Tibial artery (tissue), 4 donors: Measurements from ENCODE around the gene CNN2.

Experiments
- DNase-seq, 2 donors: peaks; one replicate each; pipeline ENCODE4 v3.0.0-alpha.2; 2019
- H3K27ac ChIP-seq, 2 donors: fragments of 200-600 bp; sonication (generic) in 1 of 2; 1 replicate in 1 of 2; 2 replicates in 1 of 2; pipeline ENCODE4 v1.5.1; 2018 to 2019; ENCODE audit warnings: mild to moderate bottlenecking in 1 of 2
- H3K27me3 ChIP-seq, 2 donors: fragments of 200-600 bp; sonication (generic) in 1 of 2; one replicate each; pipeline versions ENCODE4 v1.5.1 to v1.6.0; 2016 to 2019
- H3K36me3 ChIP-seq, 3 donors: fragments of 200-600 bp; sonication (generic) in 2 of 3; one replicate each; pipeline ENCODE4 v1.5.1; 2016 to 2019; ENCODE audit warnings: mild to moderate bottlenecking in 2 of 3
- H3K4me1 ChIP-seq, 4 donors: fragments of 200-600 bp; sonication (generic) in 2 of 4; 1 replicate in 3 of 4; 2 replicates in 1 of 4; pipeline ENCODE4 v1.5.1; 2016 to 2019
- H3K4me3 ChIP-seq, 2 donors: fragments of 200-600 bp; sonication (generic) in 1 of 2; 1 replicate in 1 of 2; 2 replicates in 1 of 2; pipeline ENCODE4 v1.5.1; 2018 to 2019; ENCODE audit warnings: mild to moderate bottlenecking in 2 of 2
- H3K9me3 ChIP-seq, 3 donors: fragments of 200-600 bp; sonication (generic) in 1 of 3; one replicate each; pipeline ENCODE4 v1.5.1; 2016 to 2019
- CTCF ChIP-seq, 2 experiments: fragments of 200-600 bp in 1 of 2; fragments of 450-650 bp in 1 of 2; IDR thresholded peaks; one replicate each; pipeline ENCODE4 v1.5.1; 2017 to 2019; ENCODE audit warnings: antibody characterized with exemption in 2 of 2, mild to moderate bottlenecking in 1 of 2, moderate library complexity in 1 of 2
- intact Hi-C: fragments of 100-400 bp; cut with DNase I; formaldehyde crosslinking; loops from one replicate; pipeline ENCODE4 v1.15.0; 2023; ENCODE audit warnings: low total_unique reads

The CNN2 gene

GRCh38 chr19:1002600-1002999, 23.8 kb upstream of the CNN2 start:
- Histone ChIP-seq H3K27me3 (peaks cover 0 to 64% of the 10 kb centered on the region in 2 donors), H3K9me3 (no peaks in the 10 kb centered on the region), H3K27ac (no peak overlapping the region), H3K4me1 (peaks cover 0 to 20% (median 10%) of the 10 kb centered on the region in 4 donors), H3K36me3 (peaks cover 0 to 3% (median 0%) of the 10 kb centered on the region in 3 donors), H3K4me3 (no peak overlapping the region)
- TF ChIP-seq CTCF (IDR thresholded peaks at IDR 0.05), result no peak
- intact Hi-C loops, result no loop called here
- no peak for DNase-seq

- DNase-seq, result no peak
- Histone ChIP-seq H3K4me1 (peaks cover 0 to 20% (median 10%) of the 10 kb centered on the region in 4 donors), H3K9me3 (no peaks in the 10 kb centered on the region), H3K36me3 (peaks cover 0 to 8% (median 0%) of the 10 kb centered on the region in 3 donors), H3K4me3 (no peak overlapping the region), H3K27me3 (peaks cover 0 to 58% of the 10 kb centered on the region in 2 donors), H3K27ac (no peak overlapping the region)
- no peak for TF ChIP-seq CTCF (IDR thresholded peaks at IDR 0.05)
- intact Hi-C loops, result no loop called here
Measured at GRCh38 chr19:1003283-1003682, 23.1 kb upstream of the CNN2 start.

GRCh38 chr19:1004204-1004802, 22.1 kb upstream of the CNN2 start:
- H3K27me3 ChIP-seq, result peaks cover 0 to 48% of the 10 kb centered on the region in 2 donors
- no peak for DNase-seq
- peaks cover 4 to 17% (median 9%) of the 10 kb centered on the region in 3 donors for H3K36me3 ChIP-seq
- intact Hi-C loops, result no loop called here
- H3K9me3 ChIP-seq, result no peaks in the 10 kb centered on the region
- H3K4me3 ChIP-seq, result no peak overlapping the region
- H3K27ac ChIP-seq, result no peak overlapping the region
- TF ChIP-seq CTCF (IDR thresholded peaks at IDR 0.05), result no peak
- H3K4me1 ChIP-seq, result peaks cover 0 to 20% (median 10%) of the 10 kb centered on the region in 4 donors

- Histone ChIP-seq H3K27me3 (peaks cover 0 to 41% of the 10 kb centered on the region in 2 donors), H3K9me3 (no peaks in the 10 kb centered on the region), H3K27ac (no peak overlapping the region), H3K4me1 (peaks cover 0 to 19% (median 10%) of the 10 kb centered on the region in 4 donors), H3K36me3 (peaks cover 9 to 25% (median 17%) of the 10 kb centered on the region in 3 donors), H3K4me3 (no peak overlapping the region)
- intact Hi-C loops, result no loop called here
- TF ChIP-seq CTCF (IDR thresholded peaks at IDR 0.05), result no peak
- DNase-seq, result no peak
Measured at GRCh38 chr19:1004803-1005664, 21.4 kb upstream of the CNN2 start.

- TF ChIP-seq CTCF (IDR thresholded peaks at IDR 0.05), result no peak
- H3K4me1 ChIP-seq, result peaks cover 0 to under 1% (median 0%) of the 10 kb centered on the region in 4 donors
- peaks cover 0 to 24% of the 10 kb centered on the region in 2 donors for H3K27me3 ChIP-seq
- H3K4me3 ChIP-seq, result no peak overlapping the region
- H3K36me3 ChIP-seq, result peaks cover 27 to 43% (median 35%) of the 10 kb centered on the region in 3 donors
- intact Hi-C loops, result no loop called here
- H3K27ac ChIP-seq, result no peak overlapping the region
- no peak for DNase-seq
- no peaks in the 10 kb centered on the region for H3K9me3 ChIP-seq
Measured at GRCh38 chr19:1006711-1007398, 19.6 kb upstream of the CNN2 start.
